Rectal smooth muscle tissue (tissue), 1 donor: ENCODE data around the gene ZSWIM6.

ENCODE experiments used
- H3K27ac ChIP-seq: one replicate; pipeline ENCODE4 v1.7.0; 2013; ENCODE audit warnings: low read depth, low read length, inconsistent platforms
- H3K27me3 ChIP-seq: one replicate; pipeline ENCODE4 v1.7.0; 2013; ENCODE audit warnings: low read length; ENCODE audit not compliant: control insufficient read depth, insufficient read depth
- H3K36me3 ChIP-seq: one replicate; pipeline ENCODE4 v1.7.0; 2013; ENCODE audit warnings: low read length; ENCODE audit not compliant: control insufficient read depth, insufficient read depth
- H3K4me1 ChIP-seq: one replicate; pipeline ENCODE4 v1.7.0; 2013; ENCODE audit warnings: low read length; ENCODE audit not compliant: control insufficient read depth, insufficient read depth
- H3K4me3 ChIP-seq: one replicate; pipeline ENCODE4 v1.7.0; 2013; ENCODE audit warnings: low read length
- H3K9ac ChIP-seq: one replicate; pipeline ENCODE4 v1.7.0; 2013; ENCODE audit warnings: low read length

The ZSWIM6 gene

GRCh38 chr5:61298066-61298465 is 34.0 kb upstream of the ZSWIM6 start:
- H3K27me3 ChIP-seq: no peaks in the 10 kb centered on the region
- no peak overlapping the region for H3K9ac ChIP-seq
- H3K4me1 ChIP-seq: peaks cover 3% of the 10 kb centered on the region
- no peak overlapping the region for H3K27ac ChIP-seq
- no peaks in the 10 kb centered on the region for H3K36me3 ChIP-seq
- H3K4me3 ChIP-seq: no peak overlapping the region

- no peaks in the 10 kb centered on the region for H3K27me3 ChIP-seq
- no peak overlapping the region for H3K4me3 ChIP-seq
- H3K27ac ChIP-seq: no peak overlapping the region
- no peaks in the 10 kb centered on the region for H3K36me3 ChIP-seq
- peaks cover 3% of the 10 kb centered on the region for H3K4me1 ChIP-seq
- no peak overlapping the region for H3K9ac ChIP-seq
Measured at GRCh38 chr5:61298580-61298979, 33.5 kb upstream of the ZSWIM6 start.

GRCh38 chr5:61299261-61299681 is 32.8 kb upstream of the ZSWIM6 start:
- H3K27ac ChIP-seq: no peak overlapping the region
- no peak overlapping the region for H3K9ac ChIP-seq
- H3K4me1 ChIP-seq: peaks cover 3% of the 10 kb centered on the region
- no peaks in the 10 kb centered on the region for H3K27me3 ChIP-seq
- no peaks in the 10 kb centered on the region for H3K36me3 ChIP-seq
- no peak overlapping the region for H3K4me3 ChIP-seq

GRCh38 chr5:61301341-61302199 is 30.5 kb upstream of the ZSWIM6 start:
- Histone ChIP-seq H3K27ac (peak overlapping the region; percentile 29), H3K4me1 (peaks cover 3% of the 10 kb centered on the region), H3K36me3 (no peaks in the 10 kb centered on the region), H3K9ac (no peak overlapping the region), H3K4me3 (no peak overlapping the region), H3K27me3 (no peaks in the 10 kb centered on the region)

- no peak overlapping the region for H3K9ac ChIP-seq
- H3K36me3 ChIP-seq: no peaks in the 10 kb centered on the region
- no peaks in the 10 kb centered on the region for H3K27me3 ChIP-seq
- H3K27ac ChIP-seq: peak overlapping the region; percentile 29
- no peak overlapping the region for H3K4me3 ChIP-seq
- peaks cover 3% of the 10 kb centered on the region for H3K4me1 ChIP-seq
Measured at GRCh38 chr5:61302200-61302563, 29.9 kb upstream of the ZSWIM6 start.

- H3K36me3 ChIP-seq: no peaks in the 10 kb centered on the region
- H3K4me1 ChIP-seq: peaks cover 3% of the 10 kb centered on the region
- H3K27ac ChIP-seq: no peak overlapping the region
- no peak overlapping the region for H3K4me3 ChIP-seq
- H3K9ac ChIP-seq: no peak overlapping the region
- H3K27me3 ChIP-seq: no peaks in the 10 kb centered on the region
Measured at GRCh38 chr5:61303346-61303745, 28.7 kb upstream of the ZSWIM6 start.

- no peaks in the 10 kb centered on the region for H3K27me3 ChIP-seq
- no peak overlapping the region for H3K9ac ChIP-seq
- no peak overlapping the region for H3K27ac ChIP-seq
- H3K36me3 ChIP-seq: no peaks in the 10 kb centered on the region
- no peak overlapping the region for H3K4me3 ChIP-seq
- H3K4me1 ChIP-seq: peaks cover 3% of the 10 kb centered on the region
Measured at GRCh38 chr5:61304590-61305381, 27.3 kb upstream of the ZSWIM6 start.

GRCh38 chr5:61306531-61307131 is 25.4 kb upstream of the ZSWIM6 start:
- Histone ChIP-seq H3K27me3 (no peaks in the 10 kb centered on the region), H3K4me3 (no peak overlapping the region), H3K4me1 (peaks cover under 1% of the 10 kb centered on the region), H3K36me3 (no peaks in the 10 kb centered on the region), H3K27ac (no peak overlapping the region), H3K9ac (no peak overlapping the region)

- Histone ChIP-seq H3K9ac (no peak overlapping the region), H3K4me1 (no peaks in the 10 kb centered on the region), H3K4me3 (no peak overlapping the region), H3K27ac (no peak overlapping the region), H3K27me3 (no peaks in the 10 kb centered on the region), H3K36me3 (no peaks in the 10 kb centered on the region)
Measured at GRCh38 chr5:61307191-61307590, 24.9 kb upstream of the ZSWIM6 start.

- no peak overlapping the region for H3K9ac ChIP-seq
- no peak overlapping the region for H3K4me3 ChIP-seq
- no peaks in the 10 kb centered on the region for H3K36me3 ChIP-seq
- no peaks in the 10 kb centered on the region for H3K27me3 ChIP-seq
- no peak overlapping the region for H3K27ac ChIP-seq
- peaks cover 3% of the 10 kb centered on the region for H3K4me1 ChIP-seq
Measured at GRCh38 chr5:61307611-61308010, 24.4 kb upstream of the ZSWIM6 start.

GRCh38 chr5:61308712-61309111 is 23.3 kb upstream of the ZSWIM6 start:
- Histone ChIP-seq H3K36me3 (no peaks in the 10 kb centered on the region), H3K27ac (no peak overlapping the region), H3K27me3 (no peaks in the 10 kb centered on the region), H3K4me3 (no peak overlapping the region), H3K4me1 (peaks cover 4% of the 10 kb centered on the region), H3K9ac (no peak overlapping the region)

GRCh38 chr5:61309115-61309514 is 22.9 kb upstream of the ZSWIM6 start:
- H3K27me3 ChIP-seq: no peaks in the 10 kb centered on the region
- H3K4me3 ChIP-seq: no peak overlapping the region
- no peaks in the 10 kb centered on the region for H3K36me3 ChIP-seq
- H3K27ac ChIP-seq: no peak overlapping the region
- no peak overlapping the region for H3K9ac ChIP-seq
- H3K4me1 ChIP-seq: peaks cover 4% of the 10 kb centered on the region
